Suprapubic skin (tissue), 4 donors: ENCODE measurements around the gene GTF2H2. TPM values are rescaled to one million over a fixed set of nuclear protein-coding genes. Genes with fewer than 3 reads are reported as not detected.

Experiments used
- total RNA-seq, 4 donors: library from RNA; depleted of rRNA; stranded (reverse); fragments of >200 nt; gene quantifications; one replicate each; pipeline ENCODE4 v1.1.0, GENCODE V29; 2016

The GTF2H2 gene
- total RNA-seq, 4 donors from 2014 or later = 7.5 to 23.1 (median 11.2) TPM

Other genes starting within 250 kb of the GTF2H2 start
- 1 to 10 TPM; 1.8 to 8.1 (median 2.8) TPM for gene SERF1A, start 167.0 kb downstream of the GTF2H2 start, total RNA-seq
- 10 to 100 TPM; 20.7 to 54.1 (median 25.0) TPM for gene SMN1, start 142.6 kb downstream of the GTF2H2 start, total RNA-seq
- 10 to 100 TPM in 3 of 4 donors, 1 to 10 TPM in 1; 8.5 to 72.1 (median 16.7) TPM for gene NAIP, start 42.3 kb downstream of the GTF2H2 start, total RNA-seq